Activated T-cell treated with anti-CD3 and anti-CD28 coated beads, Interleukin-2, amount 50 U/mL, for 24 hours (primary cell): ENCODE data around the gene SH2D4B.

Source experiments
- DNase-seq: peaks from one replicate; pipeline ENCODE4 v3.0.0-alpha.2; 2020
- H3K27ac Mint-ChIP-seq: 2 replicates; pipeline ENCODE4 v1.8.0; 2020; ENCODE audit warnings: mild to moderate bottlenecking, mixed read lengths
- H3K27me3 Mint-ChIP-seq: 2 replicates; pipeline ENCODE4 v1.8.0; 2020; ENCODE audit warnings: mixed read lengths
- H3K36me3 Mint-ChIP-seq: 2 replicates; pipeline ENCODE4 v1.8.0; 2020; ENCODE audit warnings: low read depth, mixed read lengths
- H3K4me1 Mint-ChIP-seq: 2 replicates; pipeline ENCODE4 v1.8.0; 2020; ENCODE audit warnings: low read depth, mixed read lengths
- H3K4me3 Mint-ChIP-seq: 2 replicates; pipeline ENCODE4 v1.8.0; 2020; ENCODE audit warnings: mild to moderate bottlenecking, moderate library complexity, mixed read lengths
- H3K9me3 Mint-ChIP-seq: 2 replicates; pipeline ENCODE4 v1.8.0; 2020; ENCODE audit warnings: mixed read lengths

Gene SH2D4B

DNA sequence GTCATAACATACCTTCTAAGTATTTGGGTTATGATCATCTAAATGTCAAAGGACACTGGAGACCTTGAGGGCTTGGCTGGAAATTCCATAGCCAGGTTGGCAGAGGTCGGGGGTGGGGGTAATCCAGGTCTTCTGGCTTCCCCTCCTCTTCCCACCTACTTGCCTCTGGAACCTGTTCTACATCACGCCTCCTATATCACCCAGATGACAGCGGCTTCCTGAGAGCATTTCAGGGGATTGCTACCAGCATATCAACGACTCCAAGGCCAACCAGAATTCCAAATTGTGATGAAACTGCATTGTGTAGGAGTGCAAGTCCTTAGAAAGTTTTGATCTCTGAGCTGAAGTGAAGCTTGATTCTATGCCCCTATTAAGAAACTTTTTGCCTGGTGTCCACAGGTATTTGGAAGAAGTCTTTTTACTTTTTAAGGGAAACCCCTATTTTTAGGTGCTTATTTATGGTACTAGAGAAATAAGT lies 95.7 kb downstream of the SH2D4B start:
- Mint-ChIP-seq H3K4me1 (no peaks in the 10 kb centered on the region), H3K4me3 (no peak overlapping the region), H3K9me3 (no peaks in the 10 kb centered on the region), H3K27ac (no peak overlapping the region), H3K27me3 (peaks cover 3% of the 10 kb centered on the region), H3K36me3 (no peaks in the 10 kb centered on the region)
- no peak for DNase-seq

DNA sequence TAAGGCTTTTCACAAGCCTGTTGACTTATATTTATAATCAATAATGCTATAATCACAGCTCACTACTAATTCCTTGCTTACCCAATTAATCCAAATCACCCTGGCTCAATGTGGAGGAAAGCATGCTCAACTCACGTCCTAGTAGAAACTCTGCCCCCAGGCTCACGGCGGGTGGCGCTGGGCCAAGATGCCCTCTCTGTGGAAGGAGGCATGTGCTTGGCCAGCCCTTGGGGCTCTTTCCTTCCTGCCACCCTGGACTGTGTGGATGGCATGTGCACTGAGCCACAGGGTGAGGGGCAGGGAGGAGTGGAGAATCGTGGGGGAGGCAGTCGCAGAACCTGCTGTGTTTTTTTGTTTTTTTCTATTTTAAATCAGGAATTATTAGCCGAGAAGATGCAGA lies 96.2 kb downstream of the SH2D4B start:
- no peaks in the 10 kb centered on the region for H3K36me3 Mint-ChIP-seq
- DNase-seq, result no peak
- no peak overlapping the region for H3K4me3 Mint-ChIP-seq
- peaks cover 8% of the 10 kb centered on the region for H3K27me3 Mint-ChIP-seq
- H3K9me3 Mint-ChIP-seq, result no peaks in the 10 kb centered on the region
- no peaks in the 10 kb centered on the region for H3K4me1 Mint-ChIP-seq
- H3K27ac Mint-ChIP-seq, result no peak overlapping the region

DNA sequence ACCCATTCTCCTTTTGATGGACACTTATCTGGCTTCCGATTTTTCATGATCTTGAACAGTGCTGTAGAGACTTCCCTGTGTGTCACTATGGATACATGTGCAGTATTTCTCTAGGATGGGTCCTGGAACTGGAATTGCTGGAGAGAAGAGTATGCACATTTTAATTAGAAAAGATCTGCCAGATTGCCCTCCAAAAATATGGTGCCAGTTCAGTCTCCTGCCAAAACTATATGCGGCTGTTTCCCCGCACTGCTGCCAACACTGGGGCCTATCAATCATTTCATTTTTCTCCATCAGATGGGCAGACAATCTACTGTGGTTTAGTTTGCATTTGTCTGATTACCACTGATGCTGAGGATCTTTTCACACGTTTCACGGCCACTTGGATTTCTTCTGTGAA lies 105.0 kb downstream of the SH2D4B start:
- peaks cover 15% of the 10 kb centered on the region for H3K27me3 Mint-ChIP-seq
- H3K4me3 Mint-ChIP-seq, result no peak overlapping the region
- no peak overlapping the region for H3K27ac Mint-ChIP-seq
- H3K36me3 Mint-ChIP-seq, result no peaks in the 10 kb centered on the region
- no peaks in the 10 kb centered on the region for H3K9me3 Mint-ChIP-seq
- no peaks in the 10 kb centered on the region for H3K4me1 Mint-ChIP-seq
- no peak for DNase-seq

DNA sequence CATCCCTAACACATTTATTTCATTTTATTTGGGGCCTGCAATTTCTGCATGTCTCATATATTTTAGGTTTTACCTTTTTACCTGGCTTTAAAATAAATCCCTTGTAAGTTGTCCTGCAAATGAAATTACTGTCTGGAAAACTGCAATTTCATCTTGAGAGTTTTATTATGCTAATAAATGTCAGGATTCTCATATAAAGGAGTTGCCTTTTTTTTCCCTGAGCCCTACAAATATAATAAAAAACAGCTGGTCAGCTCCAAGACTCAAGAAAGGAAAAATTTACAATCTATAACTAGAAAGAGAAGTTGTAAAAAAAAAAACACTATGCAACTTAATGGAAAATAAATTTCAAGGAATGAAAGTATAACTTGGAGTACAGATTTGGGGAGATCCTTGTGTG lies 108.7 kb downstream of the SH2D4B start:
- Mint-ChIP-seq H3K27me3 (peaks cover 5% of the 10 kb centered on the region), H3K9me3 (no peaks in the 10 kb centered on the region), H3K4me3 (no peak overlapping the region), H3K4me1 (no peaks in the 10 kb centered on the region), H3K36me3 (no peaks in the 10 kb centered on the region), H3K27ac (no peak overlapping the region)
- no peak for DNase-seq

- Mint-ChIP-seq H3K27ac (no peak overlapping the region), H3K9me3 (no peaks in the 10 kb centered on the region), H3K36me3 (no peaks in the 10 kb centered on the region), H3K4me3 (no peak overlapping the region), H3K27me3 (peaks cover 5% of the 10 kb centered on the region), H3K4me1 (no peaks in the 10 kb centered on the region)
- DNase-seq, result no peak
These were observed 109.6 kb downstream of the SH2D4B start for GRCh38 chr10:80647173-80647833.

GRCh38 chr10:80648106-80648505 lies 110.4 kb downstream of the SH2D4B start:
- no peak for DNase-seq
- Mint-ChIP-seq H3K4me1 (no peaks in the 10 kb centered on the region), H3K27me3 (peaks cover 5% of the 10 kb centered on the region), H3K9me3 (no peaks in the 10 kb centered on the region), H3K36me3 (no peaks in the 10 kb centered on the region), H3K4me3 (no peak overlapping the region), H3K27ac (no peak overlapping the region)

DNA sequence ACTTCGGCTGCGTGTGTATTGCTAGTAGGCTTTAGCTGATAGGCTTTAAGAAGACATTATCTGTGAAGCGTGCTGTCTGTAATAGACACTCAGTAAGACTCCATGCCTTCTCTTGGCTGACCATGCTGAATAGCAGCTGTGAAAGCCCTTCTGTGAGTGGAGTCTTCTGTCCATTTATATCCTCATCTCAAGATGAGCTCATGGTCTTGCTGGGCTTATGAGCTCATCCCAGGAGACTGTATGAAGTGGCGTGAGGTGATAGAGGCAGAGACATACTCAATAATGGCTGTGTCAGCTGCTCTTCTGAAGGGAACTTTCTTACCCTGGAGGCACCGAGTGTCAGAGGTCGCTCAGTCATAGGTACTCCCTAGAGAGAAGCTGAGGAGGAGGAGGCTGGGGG lies 111.5 kb downstream of the SH2D4B start:
- Mint-ChIP-seq H3K27me3 (peaks cover 9% of the 10 kb centered on the region), H3K4me3 (no peak overlapping the region), H3K9me3 (peaks cover 6% of the 10 kb centered on the region), H3K36me3 (no peaks in the 10 kb centered on the region), H3K27ac (no peak overlapping the region), H3K4me1 (no peaks in the 10 kb centered on the region)
- no peak for DNase-seq

DNA sequence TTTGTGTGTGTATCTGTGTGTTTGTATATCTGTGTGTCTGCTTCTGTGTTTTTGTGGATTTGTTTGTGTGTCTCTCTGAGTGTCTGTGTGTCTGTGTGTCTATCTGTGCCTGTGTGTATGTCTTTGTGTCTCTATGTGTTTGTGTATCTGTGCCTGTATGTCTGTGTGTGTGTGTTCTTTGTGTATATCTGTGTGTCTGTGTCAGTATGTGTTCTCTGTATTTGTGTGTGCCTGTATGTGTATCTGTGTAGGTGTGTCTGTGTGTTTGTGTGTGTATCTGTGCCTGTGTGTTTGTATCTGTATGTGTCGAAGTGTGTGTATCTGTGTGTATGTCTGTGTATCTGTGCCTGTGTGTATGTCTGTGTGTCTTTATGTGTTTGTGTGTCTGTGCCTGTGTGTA lies 118.2 kb downstream of the SH2D4B start:
- Mint-ChIP-seq H3K4me3 (no peak overlapping the region), H3K36me3 (no peaks in the 10 kb centered on the region), H3K9me3 (peaks cover 8% of the 10 kb centered on the region), H3K27ac (no peak overlapping the region), H3K4me1 (no peaks in the 10 kb centered on the region), H3K27me3 (peaks cover 16% of the 10 kb centered on the region)
- no peak for DNase-seq

DNA sequence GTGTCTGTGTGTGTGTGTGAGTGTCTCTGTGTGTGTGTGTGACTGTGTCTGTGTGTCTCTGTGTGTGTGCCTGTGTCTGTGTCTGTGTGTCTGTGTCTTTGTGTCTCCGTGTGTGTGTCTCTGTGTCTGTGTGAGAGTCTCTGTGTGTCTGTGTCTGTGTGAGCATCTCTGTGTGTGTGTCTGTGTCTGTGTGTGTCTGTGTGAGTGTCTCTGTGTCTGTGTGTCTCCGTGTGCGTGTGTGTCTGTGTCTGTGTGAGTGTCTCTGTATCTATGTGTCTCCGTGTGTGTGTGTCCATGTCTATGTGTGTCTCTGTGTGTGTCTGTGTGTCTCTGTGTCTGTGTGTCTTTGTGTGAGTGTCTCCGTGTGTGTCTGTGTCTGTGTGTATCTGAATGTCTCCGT lies 120.4 kb downstream of the SH2D4B start:
- H3K9me3 Mint-ChIP-seq, result peaks cover 8% of the 10 kb centered on the region
- peaks cover 4% of the 10 kb centered on the region for H3K4me1 Mint-ChIP-seq
- peaks cover 33% of the 10 kb centered on the region for H3K27me3 Mint-ChIP-seq
- H3K4me3 Mint-ChIP-seq, result no peak overlapping the region
- H3K27ac Mint-ChIP-seq, result no peak overlapping the region
- no peak for DNase-seq
- H3K36me3 Mint-ChIP-seq, result no peaks in the 10 kb centered on the region

GRCh38 chr10:80659289-80659688 lies 121.6 kb downstream of the SH2D4B start:
- Mint-ChIP-seq H3K4me3 (no peak overlapping the region), H3K9me3 (peaks cover 1% of the 10 kb centered on the region), H3K4me1 (peaks cover 4% of the 10 kb centered on the region), H3K27me3 (peaks cover 39% of the 10 kb centered on the region), H3K36me3 (no peaks in the 10 kb centered on the region), H3K27ac (no peak overlapping the region)
- no peak for DNase-seq

DNA sequence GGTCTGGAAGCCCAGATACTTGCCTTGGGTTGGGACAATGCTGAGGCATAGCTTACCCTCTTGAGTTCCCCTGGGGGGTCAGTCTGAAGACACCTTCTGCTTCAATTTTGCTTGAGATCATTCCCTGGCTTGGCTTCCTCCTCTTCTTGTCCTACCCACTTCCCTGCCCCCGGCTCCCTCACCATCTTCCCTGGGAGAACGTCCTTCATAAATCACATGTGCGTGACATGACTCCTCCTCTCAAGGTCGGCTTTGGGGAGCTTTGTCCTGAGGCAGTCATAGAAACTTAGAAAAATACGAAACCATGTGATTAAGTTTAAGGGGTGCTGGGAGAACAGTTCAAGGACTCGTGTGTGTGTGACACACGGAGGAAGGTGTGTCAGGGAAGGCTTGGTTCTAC lies 122.6 kb downstream of the SH2D4B start:
- no peaks in the 10 kb centered on the region for H3K36me3 Mint-ChIP-seq
- H3K9me3 Mint-ChIP-seq, result no peaks in the 10 kb centered on the region
- H3K4me3 Mint-ChIP-seq, result no peak overlapping the region
- H3K27ac Mint-ChIP-seq, result no peak overlapping the region
- DNase-seq, result no peak
- H3K27me3 Mint-ChIP-seq, result peaks cover 41% of the 10 kb centered on the region
- peaks cover 4% of the 10 kb centered on the region for H3K4me1 Mint-ChIP-seq

DNA sequence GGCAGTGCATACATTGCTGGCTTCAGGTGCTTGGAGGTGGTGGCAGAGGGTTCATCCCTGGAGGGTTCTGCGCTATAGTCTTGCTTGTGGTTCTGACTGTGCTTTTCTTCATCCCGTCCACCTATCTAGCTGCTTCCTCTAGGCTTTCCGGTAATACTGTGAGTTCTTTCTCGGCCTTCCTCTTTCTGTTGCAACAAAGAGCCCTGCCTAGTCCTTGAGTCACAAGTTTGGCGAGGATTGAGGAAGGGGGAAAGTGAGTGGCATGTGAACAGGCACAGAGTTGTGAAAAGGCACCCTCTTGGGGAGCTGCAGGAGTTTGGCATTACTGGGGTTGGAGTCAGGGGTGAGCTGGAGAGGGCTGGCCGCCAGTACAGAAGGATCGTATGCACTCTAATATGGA lies 123.0 kb downstream of the SH2D4B start:
- Mint-ChIP-seq H3K9me3 (no peaks in the 10 kb centered on the region), H3K27me3 (peaks cover 41% of the 10 kb centered on the region), H3K4me1 (peaks cover 4% of the 10 kb centered on the region), H3K4me3 (no peak overlapping the region), H3K27ac (no peak overlapping the region), H3K36me3 (no peaks in the 10 kb centered on the region)
- DNase-seq, result no peak

GRCh38 chr10:80661526-80661925 lies 123.8 kb downstream of the SH2D4B start:
- peaks cover 4% of the 10 kb centered on the region for H3K4me1 Mint-ChIP-seq
- H3K27ac Mint-ChIP-seq, result no peak overlapping the region
- H3K27me3 Mint-ChIP-seq, result peaks cover 43% of the 10 kb centered on the region
- no peak overlapping the region for H3K4me3 Mint-ChIP-seq
- no peak for DNase-seq
- H3K36me3 Mint-ChIP-seq, result no peaks in the 10 kb centered on the region
- no peaks in the 10 kb centered on the region for H3K9me3 Mint-ChIP-seq

DNA sequence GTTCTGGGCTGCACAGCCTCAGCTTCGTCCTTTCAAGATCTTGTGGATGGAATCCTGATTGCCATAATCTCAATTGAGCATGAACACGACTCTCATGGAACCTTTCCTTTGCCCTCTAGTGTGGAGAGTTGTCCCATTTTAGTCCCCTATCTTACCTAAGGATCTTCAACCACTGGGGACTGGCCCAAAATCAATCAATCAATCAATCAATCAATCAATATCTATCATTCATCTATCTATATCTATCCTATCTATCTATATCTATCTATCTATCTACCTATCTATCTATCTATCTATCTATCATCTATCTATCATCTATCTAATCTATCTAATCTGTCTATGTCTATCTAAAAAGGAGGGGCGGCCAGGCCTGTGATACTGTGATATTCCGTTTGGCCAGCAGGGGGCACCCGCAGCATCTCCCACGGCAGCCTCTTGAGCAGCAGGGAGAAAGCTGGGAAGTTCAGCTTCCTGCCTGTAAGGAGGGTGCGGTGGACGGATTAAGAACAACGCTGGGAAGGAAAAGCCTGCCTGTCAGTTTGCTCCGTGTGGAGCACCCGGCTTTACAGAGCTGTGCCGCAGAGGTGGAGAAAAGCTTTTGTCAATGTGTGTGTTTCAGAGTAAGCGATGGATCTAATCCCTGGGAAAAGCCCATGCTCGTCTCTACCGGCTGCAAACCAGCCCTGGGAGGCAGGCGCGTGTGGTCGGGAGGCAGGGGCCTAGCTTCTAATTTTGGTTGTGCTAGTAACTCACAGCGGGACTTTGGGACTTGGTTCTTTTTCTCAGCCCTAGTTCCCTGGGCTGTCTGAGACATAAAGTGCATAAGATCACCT lies 124.9 kb downstream of the SH2D4B start:
- peak; percentile 84 for DNase-seq
- Mint-ChIP-seq H3K4me1 (peaks cover 4% of the 10 kb centered on the region), H3K9me3 (no peaks in the 10 kb centered on the region), H3K4me3 (peak overlapping the region; percentile 39), H3K27me3 (peaks cover 43% of the 10 kb centered on the region), H3K27ac (no peak overlapping the region), H3K36me3 (no peaks in the 10 kb centered on the region)

DNA sequence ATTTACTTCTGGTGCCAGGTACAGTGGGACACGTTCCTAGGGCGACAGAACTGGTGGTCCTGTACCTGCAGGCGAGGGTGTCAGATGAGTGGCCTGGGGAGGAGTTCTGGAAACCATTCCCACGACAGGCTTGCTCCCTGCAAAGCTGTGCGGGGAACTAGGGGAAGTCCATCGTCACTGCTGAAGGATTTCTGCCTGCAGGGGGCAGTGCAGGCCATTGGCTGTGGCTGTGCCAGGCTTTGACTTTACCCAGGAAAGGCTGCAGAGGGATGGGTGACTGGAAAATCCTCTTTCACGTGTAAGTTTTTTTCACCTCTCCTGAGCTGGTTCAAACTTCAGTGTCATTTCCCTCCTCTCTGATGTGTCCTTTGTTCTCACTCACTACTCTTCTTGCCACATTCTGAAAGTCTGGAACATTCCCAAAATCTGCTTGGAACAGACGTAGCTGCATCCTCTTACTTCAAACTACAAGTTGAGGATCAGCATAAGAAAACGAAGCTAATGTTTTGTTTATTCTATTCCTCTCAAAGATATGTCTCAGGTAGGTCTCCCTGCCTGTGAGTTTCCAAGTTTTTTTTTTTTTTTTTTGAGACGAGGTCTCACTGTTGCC lies 126.5 kb downstream of the SH2D4B start:
- peaks cover 4% of the 10 kb centered on the region for H3K4me1 Mint-ChIP-seq
- H3K36me3 Mint-ChIP-seq, result no peaks in the 10 kb centered on the region
- no peak overlapping the region for H3K27ac Mint-ChIP-seq
- peaks cover 43% of the 10 kb centered on the region for H3K27me3 Mint-ChIP-seq
- peak; percentile 62 for DNase-seq
- no peak overlapping the region for H3K4me3 Mint-ChIP-seq
- no peaks in the 10 kb centered on the region for H3K9me3 Mint-ChIP-seq
